Brain microvascular endothelial cell (primary cell): Measurements from ENCODE around the gene PPIP5K1.

Source experiments
- DNase-seq: peaks from one replicate; pipeline ENCODE4 v3.0.0-alpha.2; 2020
- H3K27ac ChIP-seq: fragments of 250-450 bp; sonication (Bioruptor Pico); 2 replicates; pipeline ENCODE4 v1.5.1; 2020; ENCODE audit warnings: mild to moderate bottlenecking, moderate library complexity
- H3K27me3 ChIP-seq: fragments of 250-450 bp; sonication (Bioruptor Pico); replicated peaks from 2 replicates; pipeline ENCODE4 v1.5.1; 2020; ENCODE audit warnings: mild to moderate bottlenecking
- H3K36me3 ChIP-seq: fragments of 250-450 bp; sonication (Bioruptor Pico); replicated peaks from 2 replicates; pipeline ENCODE4 v1.5.1; 2020; ENCODE audit warnings: mild to moderate bottlenecking
- H3K4me3 ChIP-seq: 2 replicates; pipeline ENCODE4 v1.5.1; 2011; ENCODE audit warnings: low read depth, mild to moderate bottlenecking, control low read depth, low read length, moderate library complexity
- in situ Hi-C: cut with HindIII; loops from 2 replicates; pipeline ENCODE4 v1.10.0; 2017; ENCODE audit warnings: low sequenced_read_pairs, low pct_ligation_motif_present
- TF ChIP-seq, protein P1 (sequence below): IDR thresholded peaks from 2 replicates; pipeline ENCODE4 v1.5.1; 2011; ENCODE audit warnings: low read depth, mild to moderate bottlenecking, moderate library complexity, low read length, control low read depth, inconsistent platforms; ENCODE audit errors: missing control alignments

Gene PPIP5K1

GRCh38 chr15:43522247-43522646 lies 67.8 kb downstream of the PPIP5K1 start:
- TF ChIP-seq, protein P1, sequence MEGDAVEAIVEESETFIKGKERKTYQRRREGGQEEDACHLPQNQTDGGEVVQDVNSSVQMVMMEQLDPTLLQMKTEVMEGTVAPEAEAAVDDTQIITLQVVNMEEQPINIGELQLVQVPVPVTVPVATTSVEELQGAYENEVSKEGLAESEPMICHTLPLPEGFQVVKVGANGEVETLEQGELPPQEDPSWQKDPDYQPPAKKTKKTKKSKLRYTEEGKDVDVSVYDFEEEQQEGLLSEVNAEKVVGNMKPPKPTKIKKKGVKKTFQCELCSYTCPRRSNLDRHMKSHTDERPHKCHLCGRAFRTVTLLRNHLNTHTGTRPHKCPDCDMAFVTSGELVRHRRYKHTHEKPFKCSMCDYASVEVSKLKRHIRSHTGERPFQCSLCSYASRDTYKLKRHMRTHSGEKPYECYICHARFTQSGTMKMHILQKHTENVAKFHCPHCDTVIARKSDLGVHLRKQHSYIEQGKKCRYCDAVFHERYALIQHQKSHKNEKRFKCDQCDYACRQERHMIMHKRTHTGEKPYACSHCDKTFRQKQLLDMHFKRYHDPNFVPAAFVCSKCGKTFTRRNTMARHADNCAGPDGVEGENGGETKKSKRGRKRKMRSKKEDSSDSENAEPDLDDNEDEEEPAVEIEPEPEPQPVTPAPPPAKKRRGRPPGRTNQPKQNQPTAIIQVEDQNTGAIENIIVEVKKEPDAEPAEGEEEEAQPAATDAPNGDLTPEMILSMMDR: no peak
- peaks cover 37% of the 10 kb centered on the region for H3K36me3 ChIP-seq
- in situ Hi-C loops: no loop called here
- no peak overlapping the region for H3K27ac ChIP-seq
- H3K4me3 ChIP-seq: no peak overlapping the region
- DNase-seq: no peak
- H3K27me3 ChIP-seq: no peaks in the 10 kb centered on the region

DNA sequence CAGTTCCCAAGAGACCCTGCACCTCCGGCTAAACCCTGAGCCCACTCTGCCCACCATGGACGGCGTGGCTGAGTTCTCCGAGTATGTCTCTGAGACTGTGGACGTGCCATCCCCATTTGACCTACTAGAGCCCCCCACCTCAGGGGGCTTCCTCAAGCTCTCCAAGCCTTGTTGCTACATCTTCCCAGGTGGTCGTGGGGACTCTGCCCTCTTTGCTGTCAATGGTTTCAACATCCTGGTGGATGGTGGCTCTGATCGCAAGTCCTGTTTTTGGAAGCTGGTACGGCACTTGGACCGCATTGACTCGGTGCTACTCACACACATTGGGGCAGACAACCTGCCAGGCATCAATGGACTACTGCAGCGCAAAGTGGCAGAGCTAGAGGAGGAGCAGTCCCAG lies 68.6 kb downstream of the PPIP5K1 start:
- no peak overlapping the region for H3K4me3 ChIP-seq
- TF ChIP-seq, protein P1: no peak
- in situ Hi-C loops: no loop called here
- no peak for DNase-seq
- no peak overlapping the region for H3K27ac ChIP-seq
- H3K36me3 ChIP-seq: peaks cover 37% of the 10 kb centered on the region
- no peaks in the 10 kb centered on the region for H3K27me3 ChIP-seq

- no peak overlapping the region for H3K27ac ChIP-seq
- H3K36me3 ChIP-seq: peaks cover 34% of the 10 kb centered on the region
- H3K27me3 ChIP-seq: no peaks in the 10 kb centered on the region
- in situ Hi-C loops: no loop called here
- TF ChIP-seq, protein P1: no peak
- no peak overlapping the region for H3K4me3 ChIP-seq
- DNase-seq: no peak
These were observed 69.9 kb downstream of the PPIP5K1 start for GRCh38 chr15:43520138-43520537.

- H3K36me3 ChIP-seq: peaks cover 25% of the 10 kb centered on the region
- no peak for DNase-seq
- no peak overlapping the region for H3K27ac ChIP-seq
- TF ChIP-seq, protein P1: no peak
- no peaks in the 10 kb centered on the region for H3K27me3 ChIP-seq
- no peak overlapping the region for H3K4me3 ChIP-seq
- in situ Hi-C loops: no loop called here
These were observed 70.8 kb downstream of the PPIP5K1 start for GRCh38 chr15:43519196-43519595.

DNA sequence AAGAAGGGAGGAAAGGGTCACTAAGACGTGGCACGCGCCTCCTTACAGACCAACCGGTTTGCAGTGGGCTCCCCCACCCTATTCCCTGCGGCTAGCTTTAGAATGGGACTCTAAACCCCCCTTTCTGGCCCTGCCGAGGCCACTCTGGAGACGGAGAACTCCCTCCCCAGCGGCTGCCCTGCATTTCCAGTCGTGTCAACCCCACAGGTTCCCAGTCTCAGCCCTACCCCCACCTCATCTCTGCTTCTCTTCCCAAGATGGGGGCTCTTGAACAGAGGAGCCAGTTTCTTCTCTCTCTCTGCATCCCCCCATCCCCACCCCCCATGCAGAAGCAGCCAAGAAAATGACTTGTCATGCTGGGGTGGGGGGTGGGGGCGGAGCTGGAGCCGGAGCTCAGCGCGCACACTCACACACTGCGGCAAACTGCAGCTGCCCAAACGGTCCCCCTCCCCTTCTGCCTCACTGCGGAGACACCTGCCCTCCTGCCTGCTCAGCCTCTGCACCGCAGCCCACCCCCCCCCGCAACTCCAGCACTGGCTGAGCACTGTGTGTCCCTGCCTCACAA lies 71.7 kb downstream of the PPIP5K1 start:
- Histone ChIP-seq H3K27me3 (no peaks in the 10 kb centered on the region), H3K36me3 (peaks cover 20% of the 10 kb centered on the region), H3K27ac (no peak overlapping the region), H3K4me3 (peak overlapping the region; percentile 74)
- TF ChIP-seq, protein P1: no peak
- no peak for DNase-seq
- in situ Hi-C loops: no loop called here
